Loucy (cell line): Measurements from ENCODE around the gene OAF.

Source experiments
- EZH2phosphoT487 ChIP-seq: fragments of 200-600 bp; IDR thresholded peaks from 2 replicates; pipeline ENCODE4 v1.6.1; 2018; ENCODE audit warnings: antibody characterized with exemption, mild to moderate bottlenecking, moderate library complexity, borderline replicate concordance
- TF ChIP-seq, protein P1 (sequence below): fragments of 200-600 bp; sonication (generic); conservative IDR thresholded peaks from 2 replicates; pipeline ENCODE4 v1.5.1; 2014; ENCODE audit warnings: mild to moderate bottlenecking, antibody characterized with exemption, low read length

DNA sequence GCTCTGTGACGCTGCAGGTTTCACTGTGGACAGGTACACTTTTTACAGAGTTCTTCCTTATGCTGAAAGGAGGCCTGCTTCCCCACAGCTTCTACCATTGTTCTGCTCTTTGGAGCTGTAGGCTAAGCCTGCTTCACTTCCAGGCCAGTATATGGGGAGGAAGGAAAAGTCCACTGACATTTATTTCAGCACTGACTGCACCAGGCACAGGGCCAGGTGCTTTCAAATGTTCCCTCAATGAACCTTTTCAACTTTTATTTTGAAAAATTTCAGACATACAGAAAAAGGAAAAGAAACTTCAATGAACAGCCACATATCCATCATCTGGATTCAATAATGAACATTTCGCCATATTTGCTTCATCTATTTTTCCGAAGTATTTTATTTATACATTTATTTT is 51.1 kb downstream of the OAF start:
- TF ChIP-seq, protein P1, sequence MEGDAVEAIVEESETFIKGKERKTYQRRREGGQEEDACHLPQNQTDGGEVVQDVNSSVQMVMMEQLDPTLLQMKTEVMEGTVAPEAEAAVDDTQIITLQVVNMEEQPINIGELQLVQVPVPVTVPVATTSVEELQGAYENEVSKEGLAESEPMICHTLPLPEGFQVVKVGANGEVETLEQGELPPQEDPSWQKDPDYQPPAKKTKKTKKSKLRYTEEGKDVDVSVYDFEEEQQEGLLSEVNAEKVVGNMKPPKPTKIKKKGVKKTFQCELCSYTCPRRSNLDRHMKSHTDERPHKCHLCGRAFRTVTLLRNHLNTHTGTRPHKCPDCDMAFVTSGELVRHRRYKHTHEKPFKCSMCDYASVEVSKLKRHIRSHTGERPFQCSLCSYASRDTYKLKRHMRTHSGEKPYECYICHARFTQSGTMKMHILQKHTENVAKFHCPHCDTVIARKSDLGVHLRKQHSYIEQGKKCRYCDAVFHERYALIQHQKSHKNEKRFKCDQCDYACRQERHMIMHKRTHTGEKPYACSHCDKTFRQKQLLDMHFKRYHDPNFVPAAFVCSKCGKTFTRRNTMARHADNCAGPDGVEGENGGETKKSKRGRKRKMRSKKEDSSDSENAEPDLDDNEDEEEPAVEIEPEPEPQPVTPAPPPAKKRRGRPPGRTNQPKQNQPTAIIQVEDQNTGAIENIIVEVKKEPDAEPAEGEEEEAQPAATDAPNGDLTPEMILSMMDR, result no peak
- no peak for TF ChIP-seq EZH2phosphoT487
